Smooth muscle cell (in vitro differentiated cells): Measurements from ENCODE around the gene UFM1. TPM values are rescaled to one million over a fixed set of nuclear protein-coding genes. Genes with fewer than 3 reads are reported as not detected.

Experiments
- DNase-seq: peaks from one replicate; lab custom pipeline; 2025; ENCODE audit not compliant: unreplicated experiment; lab: John Stamatoyannopoulos, UW
- H2AFZ ChIP-seq: fragments of 200-600 bp; sonication (generic); 2 replicates; pipeline ENCODE4 v1.6.0; 2016; ENCODE audit warnings: antibody characterized with exemption, low read depth, mild to moderate bottlenecking
- H3F3A ChIP-seq: fragments of 200-600 bp; sonication (generic); 2 replicates; pipeline ENCODE4 v1.6.0; 2017; ENCODE audit warnings: antibody characterized with exemption, low read depth
- H3K27ac ChIP-seq: fragments of 200-600 bp; sonication (generic); 2 replicates; pipeline ENCODE4 v1.5.1; 2016; ENCODE audit warnings: low read depth, mild to moderate bottlenecking
- H3K27me3 ChIP-seq: fragments of 200-600 bp; sonication (generic); 2 replicates; pipeline ENCODE4 v1.6.1; 2016; ENCODE audit warnings: low read depth, mild to moderate bottlenecking
- H3K36me3 ChIP-seq: fragments of 200-600 bp; sonication (generic); 2 replicates; pipeline ENCODE4 v1.5.1; 2016; ENCODE audit warnings: low read depth
- H3K4me1 ChIP-seq: fragments of 200-600 bp; sonication (generic); 2 replicates; pipeline ENCODE4 v1.5.1; 2016; ENCODE audit warnings: low read depth
- H3K4me2 ChIP-seq: fragments of 200-600 bp; sonication (generic); 2 replicates; pipeline ENCODE4 v1.6.0; 2016; ENCODE audit warnings: mild to moderate bottlenecking
- H3K4me3 ChIP-seq: fragments of 200-600 bp; sonication (generic); 2 replicates; pipeline ENCODE4 v1.5.1; 2016; ENCODE audit warnings: mild to moderate bottlenecking
- H3K79me2 ChIP-seq: fragments of 200-600 bp; sonication (generic); 2 replicates; pipeline ENCODE4 v1.6.0; 2016; ENCODE audit warnings: low read depth, mild to moderate bottlenecking
- H3K9ac ChIP-seq: fragments of 200-600 bp; sonication (generic); 2 replicates; pipeline ENCODE4 v1.6.0; 2016; ENCODE audit warnings: low read depth
- H3K9me3 ChIP-seq: fragments of 200-600 bp; sonication (generic); replicated peaks from 2 replicates; pipeline ENCODE4 v1.5.1; 2016; ENCODE audit warnings: low read depth
- H4K20me1 ChIP-seq: fragments of 200-600 bp; sonication (generic); 2 replicates; pipeline ENCODE4 v1.6.0; 2016; ENCODE audit warnings: low read depth
- CTCF ChIP-seq: fragments of 200-600 bp; sonication (generic); IDR thresholded peaks from 2 replicates; pipeline ENCODE4 v1.5.1; 2017; ENCODE audit warnings: borderline replicate concordance, mild to moderate bottlenecking, antibody characterized with exemption; ENCODE audit not compliant: insufficient read depth, poor library complexity, severe bottlenecking
- WGBS: methylation state at CpG from one replicate; pipeline ENCODE4 v1.1.7; 2016; ENCODE audit warnings: low lambda C conversion rate; 5-methylcytosine and 5-hydroxymethylcytosine counted together
- polyA plus RNA-seq: library from polyadenylated mRNA; unstranded; fragments of >200 nt; fragmentation: Nextera tagmentation; extraction: Ambion mirVana; gene quantifications from 2 replicates; pipeline ENCODE4 v1.2.1, GENCODE V29; 2016
- total RNA-seq: library from RNA; depleted of rRNA; stranded (reverse); fragments of >200 nt; gene quantifications from 2 replicates; pipeline ENCODE4 v1.2.3, GENCODE V29; 2014

The UFM1 gene
- total and polyA plus RNA-seq, 2 experiments from 2014 or later, result 93.6 to 135 TPM

DNA sequence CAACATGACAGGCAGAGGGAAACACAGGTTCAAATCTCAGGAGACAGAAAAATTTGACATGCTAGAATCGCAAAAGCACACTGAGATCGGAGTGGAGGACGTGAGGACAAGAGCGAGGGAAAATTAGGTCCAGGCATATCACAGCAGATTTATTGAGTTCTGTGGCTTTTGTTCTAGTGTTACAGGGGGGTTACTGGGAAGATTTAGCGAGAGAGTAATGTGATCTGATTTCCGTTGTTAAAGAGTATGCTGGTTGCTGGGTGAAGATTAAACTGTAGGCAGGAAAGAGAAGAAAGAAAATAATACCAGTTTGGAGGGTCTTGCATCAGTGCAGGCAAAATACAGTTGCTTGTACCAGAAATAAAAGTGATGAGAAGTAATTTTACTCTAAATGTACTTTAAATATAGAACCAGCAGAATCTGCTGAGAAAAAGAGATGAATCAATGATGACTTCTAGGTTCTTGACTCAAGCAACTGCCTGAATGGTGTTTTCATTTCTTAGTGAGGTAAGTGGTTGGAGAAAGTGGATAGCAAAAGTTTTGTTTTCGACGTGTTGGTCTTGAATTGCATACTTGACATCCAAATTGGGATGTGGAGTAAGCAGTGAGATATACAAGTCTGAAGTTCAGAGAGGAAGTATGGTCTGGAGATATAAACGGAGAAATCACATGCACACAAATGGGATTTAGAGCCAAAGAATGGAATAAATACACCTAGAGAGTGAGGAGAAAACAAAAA lies 35.7 kb downstream of the UFM1 start:
- no peak for TF ChIP-seq CTCF
- DNase-seq, result no peak
- WGBS, result 79% methylated on average over 9 of the region's 9 CpGs
- Histone ChIP-seq H2AFZ (no peak overlapping the region), H3K4me1 (peaks cover 8% of the 10 kb centered on the region), H3K9me3 (no peaks in the 10 kb centered on the region), H3K27ac (no peak overlapping the region), H3K4me2 (no peak overlapping the region), H3K36me3 (no peaks in the 10 kb centered on the region), H3F3A (no peaks in the 10 kb centered on the region), H3K4me3 (no peak overlapping the region), H3K27me3 (no peaks in the 10 kb centered on the region), H4K20me1 (no peaks in the 10 kb centered on the region), H3K9ac (no peak overlapping the region), H3K79me2 (no peaks in the 10 kb centered on the region)

DNA sequence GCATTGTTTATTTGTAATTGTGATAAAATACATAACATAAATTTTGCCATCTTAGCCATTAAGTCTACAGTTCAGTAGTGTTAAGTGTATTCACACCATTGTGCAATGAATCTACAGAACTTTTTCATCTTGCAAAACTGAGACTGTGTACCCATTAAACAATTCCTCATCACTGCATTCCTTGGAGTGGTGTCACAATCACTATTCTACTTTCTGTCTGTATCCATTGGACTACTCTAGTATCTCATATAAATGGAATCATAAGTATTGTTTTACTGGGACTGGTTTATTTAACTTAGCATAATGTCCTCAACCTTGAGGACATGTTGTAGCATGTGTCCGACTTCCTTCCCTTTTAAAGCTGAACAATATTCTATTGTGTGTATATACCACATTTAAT lies 36.8 kb downstream of the UFM1 start:
- Histone ChIP-seq H3K4me3 (no peak overlapping the region), H3K79me2 (no peaks in the 10 kb centered on the region), H3K27me3 (no peaks in the 10 kb centered on the region), H3K36me3 (no peaks in the 10 kb centered on the region), H3F3A (no peaks in the 10 kb centered on the region), H4K20me1 (no peaks in the 10 kb centered on the region), H3K9ac (no peak overlapping the region), H3K9me3 (no peaks in the 10 kb centered on the region), H2AFZ (no peak overlapping the region), H3K27ac (no peak overlapping the region), H3K4me2 (no peak overlapping the region), H3K4me1 (peaks cover 8% of the 10 kb centered on the region)
- no peak for DNase-seq
- WGBS, result 87% methylated on average over 1 of the region's 1 CpG
- no peak for TF ChIP-seq CTCF

- Histone ChIP-seq H3K27me3 (no peaks in the 10 kb centered on the region), H3K4me2 (no peak overlapping the region), H3K9ac (no peak overlapping the region), H3F3A (peaks cover 6% of the 10 kb centered on the region), H3K79me2 (no peaks in the 10 kb centered on the region), H3K4me3 (no peak overlapping the region), H3K27ac (no peak overlapping the region), H3K36me3 (no peaks in the 10 kb centered on the region), H3K9me3 (no peaks in the 10 kb centered on the region), H3K4me1 (peaks cover 11% of the 10 kb centered on the region), H4K20me1 (no peaks in the 10 kb centered on the region), H2AFZ (no peak overlapping the region)
- no peak for TF ChIP-seq CTCF
- DNase-seq, result no peak
- 84% methylated on average over 2 of the region's 2 CpGs for WGBS
Measured at GRCh38 chr13:38391341-38391740, 41.7 kb downstream of the UFM1 start.
